ENCODE results near the gene TRPM5. TPM values are rescaled to one million over a fixed set of nuclear protein-coding genes. Genes with fewer than 3 reads are reported as not detected.

TRPM5 gene
- total and polyA plus RNA-seq, 4 donors = 0.05 TPM; not detected in 3

DNA sequence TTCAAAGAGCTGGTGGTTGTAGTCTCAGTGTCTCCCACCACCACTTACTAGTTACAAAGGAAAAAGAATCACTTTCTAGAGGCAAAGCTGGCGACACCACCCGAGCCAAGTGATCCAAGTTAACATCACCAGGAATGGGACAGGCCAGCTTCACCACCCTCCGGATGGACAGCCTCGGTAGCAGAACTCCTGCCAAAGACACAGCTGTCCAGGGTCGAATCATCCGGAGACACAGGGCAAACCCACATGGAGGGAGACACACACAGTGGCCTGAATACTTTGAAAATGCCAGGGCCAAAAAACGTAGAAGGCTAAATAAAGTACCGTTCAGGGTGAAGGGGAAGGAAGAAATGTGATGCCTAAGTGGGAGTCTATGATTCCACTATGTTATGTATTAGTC is 33.6 kb upstream of the TRPM5 start:
- DNase-seq (ENCODE audit: low spot score) = no peak
- Histone ChIP-seq H3K9ac (ENCODE audit: low read depth in 1 of 2, low read length in 2 of 2) (no peak overlapping the region), H3K4me1 (ENCODE audit: control insufficient read depth in 4 of 4, insufficient read depth in 4 of 4, low read length in 3 of 4) (no peaks in the 10 kb centered on the region), H3K4me3 (ENCODE audit: low read depth in 1 of 3, low read length in 3 of 3) (no peak overlapping the region), H3K27ac (ENCODE audit: low read depth in 1 of 2, low read length in 2 of 2) (no peak overlapping the region), H3K36me3 (ENCODE audit: control insufficient read depth in 4 of 4, insufficient read depth in 3 of 4, low read depth in 1 of 4, low read length in 3 of 4) (no peaks in the 10 kb centered on the region), H3K9me3 (ENCODE audit: control insufficient read depth in 4 of 4, low read length in 3 of 4) (peaks cover 0 to 5% (median 0%) of the 10 kb centered on the region in 4 donors), H3K27me3 (ENCODE audit: control insufficient read depth in 4 of 4, insufficient read depth in 4 of 4, low read length in 3 of 4) (peaks cover 0 to 6% (median 0%) of the 10 kb centered on the region in 4 donors)
- WGBS = 84% methylated on average over 8 of the region's 8 CpGs
- TF ChIP-seq, protein P1, sequence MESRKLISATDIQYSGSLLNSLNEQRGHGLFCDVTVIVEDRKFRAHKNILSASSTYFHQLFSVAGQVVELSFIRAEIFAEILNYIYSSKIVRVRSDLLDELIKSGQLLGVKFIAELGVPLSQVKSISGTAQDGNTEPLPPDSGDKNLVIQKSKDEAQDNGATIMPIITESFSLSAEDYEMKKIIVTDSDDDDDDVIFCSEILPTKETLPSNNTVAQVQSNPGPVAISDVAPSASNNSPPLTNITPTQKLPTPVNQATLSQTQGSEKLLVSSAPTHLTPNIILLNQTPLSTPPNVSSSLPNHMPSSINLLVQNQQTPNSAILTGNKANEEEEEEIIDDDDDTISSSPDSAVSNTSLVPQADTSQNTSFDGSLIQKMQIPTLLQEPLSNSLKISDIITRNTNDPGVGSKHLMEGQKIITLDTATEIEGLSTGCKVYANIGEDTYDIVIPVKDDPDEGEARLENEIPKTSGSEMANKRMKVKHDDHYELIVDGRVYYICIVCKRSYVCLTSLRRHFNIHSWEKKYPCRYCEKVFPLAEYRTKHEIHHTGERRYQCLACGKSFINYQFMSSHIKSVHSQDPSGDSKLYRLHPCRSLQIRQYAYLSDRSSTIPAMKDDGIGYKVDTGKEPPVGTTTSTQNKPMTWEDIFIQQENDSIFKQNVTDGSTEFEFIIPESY (IDR thresholded peaks at IDR 0.05) = no peak
- no peak for TF ChIP-seq TAF1 (conservative IDR thresholded peaks at IDR 0.05)
- no peak for TF ChIP-seq SP1 (IDR thresholded peaks at IDR 0.05)
- TF ChIP-seq RAD21 (IDR thresholded peaks at IDR 0.05) = no peak
- TF ChIP-seq, protein P2, sequence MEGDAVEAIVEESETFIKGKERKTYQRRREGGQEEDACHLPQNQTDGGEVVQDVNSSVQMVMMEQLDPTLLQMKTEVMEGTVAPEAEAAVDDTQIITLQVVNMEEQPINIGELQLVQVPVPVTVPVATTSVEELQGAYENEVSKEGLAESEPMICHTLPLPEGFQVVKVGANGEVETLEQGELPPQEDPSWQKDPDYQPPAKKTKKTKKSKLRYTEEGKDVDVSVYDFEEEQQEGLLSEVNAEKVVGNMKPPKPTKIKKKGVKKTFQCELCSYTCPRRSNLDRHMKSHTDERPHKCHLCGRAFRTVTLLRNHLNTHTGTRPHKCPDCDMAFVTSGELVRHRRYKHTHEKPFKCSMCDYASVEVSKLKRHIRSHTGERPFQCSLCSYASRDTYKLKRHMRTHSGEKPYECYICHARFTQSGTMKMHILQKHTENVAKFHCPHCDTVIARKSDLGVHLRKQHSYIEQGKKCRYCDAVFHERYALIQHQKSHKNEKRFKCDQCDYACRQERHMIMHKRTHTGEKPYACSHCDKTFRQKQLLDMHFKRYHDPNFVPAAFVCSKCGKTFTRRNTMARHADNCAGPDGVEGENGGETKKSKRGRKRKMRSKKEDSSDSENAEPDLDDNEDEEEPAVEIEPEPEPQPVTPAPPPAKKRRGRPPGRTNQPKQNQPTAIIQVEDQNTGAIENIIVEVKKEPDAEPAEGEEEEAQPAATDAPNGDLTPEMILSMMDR (IDR thresholded peaks at IDR 0.05; ENCODE audit: low read depth, low read length, missing input control) = no peak
- no peak for TF ChIP-seq YY1 (IDR thresholded peaks at IDR 0.05)
- no peak for TF ChIP-seq GABPA (IDR thresholded peaks at IDR 0.05 in 1 of 2, conservative IDR thresholded peaks at IDR 0.05 in 1 of 2)
- TF ChIP-seq FOXA1 (IDR thresholded peaks at IDR 0.05) = no peak
- TF ChIP-seq, protein P3, sequence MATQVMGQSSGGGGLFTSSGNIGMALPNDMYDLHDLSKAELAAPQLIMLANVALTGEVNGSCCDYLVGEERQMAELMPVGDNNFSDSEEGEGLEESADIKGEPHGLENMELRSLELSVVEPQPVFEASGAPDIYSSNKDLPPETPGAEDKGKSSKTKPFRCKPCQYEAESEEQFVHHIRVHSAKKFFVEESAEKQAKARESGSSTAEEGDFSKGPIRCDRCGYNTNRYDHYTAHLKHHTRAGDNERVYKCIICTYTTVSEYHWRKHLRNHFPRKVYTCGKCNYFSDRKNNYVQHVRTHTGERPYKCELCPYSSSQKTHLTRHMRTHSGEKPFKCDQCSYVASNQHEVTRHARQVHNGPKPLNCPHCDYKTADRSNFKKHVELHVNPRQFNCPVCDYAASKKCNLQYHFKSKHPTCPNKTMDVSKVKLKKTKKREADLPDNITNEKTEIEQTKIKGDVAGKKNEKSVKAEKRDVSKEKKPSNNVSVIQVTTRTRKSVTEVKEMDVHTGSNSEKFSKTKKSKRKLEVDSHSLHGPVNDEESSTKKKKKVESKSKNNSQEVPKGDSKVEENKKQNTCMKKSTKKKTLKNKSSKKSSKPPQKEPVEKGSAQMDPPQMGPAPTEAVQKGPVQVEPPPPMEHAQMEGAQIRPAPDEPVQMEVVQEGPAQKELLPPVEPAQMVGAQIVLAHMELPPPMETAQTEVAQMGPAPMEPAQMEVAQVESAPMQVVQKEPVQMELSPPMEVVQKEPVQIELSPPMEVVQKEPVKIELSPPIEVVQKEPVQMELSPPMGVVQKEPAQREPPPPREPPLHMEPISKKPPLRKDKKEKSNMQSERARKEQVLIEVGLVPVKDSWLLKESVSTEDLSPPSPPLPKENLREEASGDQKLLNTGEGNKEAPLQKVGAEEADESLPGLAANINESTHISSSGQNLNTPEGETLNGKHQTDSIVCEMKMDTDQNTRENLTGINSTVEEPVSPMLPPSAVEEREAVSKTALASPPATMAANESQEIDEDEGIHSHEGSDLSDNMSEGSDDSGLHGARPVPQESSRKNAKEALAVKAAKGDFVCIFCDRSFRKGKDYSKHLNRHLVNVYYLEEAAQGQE (IDR thresholded peaks at IDR 0.05) = no peak
- TF ChIP-seq HNF4G (IDR thresholded peaks at IDR 0.05) = no peak

DNA sequence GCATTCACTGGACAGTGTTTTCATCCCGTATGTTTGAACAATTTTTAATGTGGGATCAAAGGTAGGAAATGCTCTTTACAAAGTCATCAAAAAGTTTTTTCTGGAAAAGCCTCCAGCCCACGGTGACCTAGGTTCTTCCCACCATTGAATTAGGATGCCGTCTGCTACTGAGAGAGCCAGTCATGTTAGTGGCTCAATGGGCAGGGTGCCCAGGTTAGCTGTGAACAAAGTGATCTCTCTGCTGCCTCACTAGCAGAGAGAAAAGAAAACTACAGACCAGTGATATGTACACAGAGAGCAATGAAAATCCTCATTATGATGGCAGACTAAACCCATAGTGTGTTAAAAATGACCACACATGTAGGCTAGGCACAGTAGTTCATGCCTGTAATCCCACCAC is 32.9 kb upstream of the TRPM5 start:
- Histone ChIP-seq H3K9ac (ENCODE audit: low read depth in 1 of 2, low read length in 2 of 2) (no peak overlapping the region), H3K9me3 (ENCODE audit: control insufficient read depth in 4 of 4, low read length in 3 of 4) (peaks cover 0 to 5% (median 0%) of the 10 kb centered on the region in 4 donors), H3K36me3 (ENCODE audit: control insufficient read depth in 4 of 4, insufficient read depth in 3 of 4, low read depth in 1 of 4, low read length in 3 of 4) (no peaks in the 10 kb centered on the region), H3K4me1 (ENCODE audit: control insufficient read depth in 4 of 4, insufficient read depth in 4 of 4, low read length in 3 of 4) (no peaks in the 10 kb centered on the region), H3K27ac (ENCODE audit: low read depth in 1 of 2, low read length in 2 of 2) (no peak overlapping the region), H3K4me3 (ENCODE audit: low read depth in 1 of 3, low read length in 3 of 3) (no peak overlapping the region), H3K27me3 (ENCODE audit: control insufficient read depth in 4 of 4, insufficient read depth in 4 of 4, low read length in 3 of 4) (peaks cover 0 to 4% (median 0%) of the 10 kb centered on the region in 4 donors)
- TF ChIP-seq, protein P3 (IDR thresholded peaks at IDR 0.05) = no peak
- TF ChIP-seq RXRA (IDR thresholded peaks at IDR 0.05) (no peak), EGR1 (IDR thresholded peaks at IDR 0.05; ENCODE audit: low read depth in 2 of 2) (no peak)
- TF ChIP-seq, protein P4, sequence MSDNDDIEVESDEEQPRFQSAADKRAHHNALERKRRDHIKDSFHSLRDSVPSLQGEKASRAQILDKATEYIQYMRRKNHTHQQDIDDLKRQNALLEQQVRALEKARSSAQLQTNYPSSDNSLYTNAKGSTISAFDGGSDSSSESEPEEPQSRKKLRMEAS (IDR thresholded peaks at IDR 0.05) = no peak
- TF ChIP-seq, protein P1 (IDR thresholded peaks at IDR 0.05) = no peak
- WGBS = 68% methylated on average over 3 of the region's 3 CpGs
- DNase-seq (ENCODE audit: low spot score) = no peak

Data from liver (tissue), 9 donors.